GM10847 (cell line): ENCODE data around the gene VPS41.

Experiments used
- POLR2A ChIP-seq: IDR thresholded peaks from 2 replicates; pipeline ENCODE4 v1.6.1; 2011; ENCODE audit not compliant: insufficient read length; ENCODE audit errors: extremely low read depth

Gene VPS41

GRCh38 chr7:38880035-38880434 is 29.0 kb downstream of the VPS41 start:
- TF ChIP-seq POLR2A = no peak

GRCh38 chr7:38878694-38879457 is 30.1 kb downstream of the VPS41 start:
- TF ChIP-seq POLR2A = no peak

GRCh38 chr7:38873433-38873832 is 35.6 kb downstream of the VPS41 start:
- TF ChIP-seq POLR2A = no peak

GRCh38 chr7:38872202-38872601 is 36.8 kb downstream of the VPS41 start:
- TF ChIP-seq POLR2A = no peak

- TF ChIP-seq POLR2A = no peak
Measured at GRCh38 chr7:38870147-38870546, 38.8 kb downstream of the VPS41 start.

GRCh38 chr7:38863601-38864291 is 45.2 kb downstream of the VPS41 start:
- TF ChIP-seq POLR2A = no peak

- TF ChIP-seq POLR2A = no peak
Measured at GRCh38 chr7:38862666-38863065, 46.3 kb downstream of the VPS41 start.

- TF ChIP-seq POLR2A = no peak
Measured at GRCh38 chr7:38858259-38858884, 50.6 kb downstream of the VPS41 start.

- no peak for TF ChIP-seq POLR2A
Measured at GRCh38 chr7:38855867-38856266, 53.1 kb downstream of the VPS41 start.

GRCh38 chr7:38855386-38855785 is 53.6 kb downstream of the VPS41 start:
- no peak for TF ChIP-seq POLR2A

- TF ChIP-seq POLR2A = no peak
Measured at GRCh38 chr7:38851321-38851720, 57.7 kb downstream of the VPS41 start.

GRCh38 chr7:38846280-38846679 is 62.7 kb downstream of the VPS41 start:
- no peak for TF ChIP-seq POLR2A

GRCh38 chr7:38844952-38845563 is 63.9 kb downstream of the VPS41 start:
- no peak for TF ChIP-seq POLR2A

GRCh38 chr7:38842746-38843145 is 66.2 kb downstream of the VPS41 start:
- no peak for TF ChIP-seq POLR2A

- no peak for TF ChIP-seq POLR2A
Measured at GRCh38 chr7:38840736-38841460, 68.1 kb downstream of the VPS41 start.
